Esophagus squamous epithelium (tissue), 4 donors: ENCODE measurements around the gene PRR20G.

Source experiments
- POLR2A ChIP-seq, 4 donors: fragments of 450-650 bp; IDR thresholded peaks; one replicate each; pipeline ENCODE4 v1.6.1; 2017; ENCODE audit warnings: antibody characterized with exemption in 4 of 4, mild to moderate bottlenecking in 4 of 4, moderate library complexity in 3 of 4
- TF ChIP-seq, protein P1 (sequence below), 6 experiments: fragments of 450-650 bp in 4 of 6; fragments of 200-600 bp in 2 of 6; sonication (generic) in 2 of 6; IDR thresholded peaks; one replicate each; pipeline ENCODE4 v1.5.1; 2016 to 2019; ENCODE audit warnings: antibody characterized with exemption in 6 of 6, mild to moderate bottlenecking in 4 of 6, moderate library complexity in 4 of 6

DNA sequence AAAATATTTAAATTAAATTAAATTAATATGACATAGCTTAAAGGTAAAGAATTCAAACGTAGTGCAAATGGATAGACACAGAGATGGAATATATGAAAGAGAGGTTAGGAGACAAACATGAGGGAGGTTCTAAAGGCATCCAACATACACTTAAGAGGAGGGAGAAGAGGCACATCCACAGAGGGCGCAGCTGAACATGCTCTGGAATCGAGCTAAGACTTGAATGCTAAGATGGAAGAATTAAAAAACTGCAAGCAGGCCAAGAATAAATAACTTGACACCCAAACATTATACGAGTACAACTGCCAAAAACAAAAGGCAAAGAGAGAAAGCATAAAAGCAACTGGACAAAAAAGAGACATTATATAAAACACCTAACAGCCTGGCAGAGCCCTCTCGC, 9.1 kb upstream of the PRR20G start:
- TF ChIP-seq, protein P1, sequence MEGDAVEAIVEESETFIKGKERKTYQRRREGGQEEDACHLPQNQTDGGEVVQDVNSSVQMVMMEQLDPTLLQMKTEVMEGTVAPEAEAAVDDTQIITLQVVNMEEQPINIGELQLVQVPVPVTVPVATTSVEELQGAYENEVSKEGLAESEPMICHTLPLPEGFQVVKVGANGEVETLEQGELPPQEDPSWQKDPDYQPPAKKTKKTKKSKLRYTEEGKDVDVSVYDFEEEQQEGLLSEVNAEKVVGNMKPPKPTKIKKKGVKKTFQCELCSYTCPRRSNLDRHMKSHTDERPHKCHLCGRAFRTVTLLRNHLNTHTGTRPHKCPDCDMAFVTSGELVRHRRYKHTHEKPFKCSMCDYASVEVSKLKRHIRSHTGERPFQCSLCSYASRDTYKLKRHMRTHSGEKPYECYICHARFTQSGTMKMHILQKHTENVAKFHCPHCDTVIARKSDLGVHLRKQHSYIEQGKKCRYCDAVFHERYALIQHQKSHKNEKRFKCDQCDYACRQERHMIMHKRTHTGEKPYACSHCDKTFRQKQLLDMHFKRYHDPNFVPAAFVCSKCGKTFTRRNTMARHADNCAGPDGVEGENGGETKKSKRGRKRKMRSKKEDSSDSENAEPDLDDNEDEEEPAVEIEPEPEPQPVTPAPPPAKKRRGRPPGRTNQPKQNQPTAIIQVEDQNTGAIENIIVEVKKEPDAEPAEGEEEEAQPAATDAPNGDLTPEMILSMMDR (IDR thresholded peaks at IDR 0.05), result no peak
- TF ChIP-seq POLR2A (IDR thresholded peaks at IDR 0.05), result no peak
